Right ventricle myocardium superior (tissue), 1 donor: ENCODE data around the gene MAP2K5. TPM values are rescaled to one million over a fixed set of nuclear protein-coding genes. Genes with fewer than 3 reads are reported as not detected.

Experiments used
- ATAC-seq: fragments of 200-7000 bp; cut with Tn5 transposase; one replicate; pipeline ENCODE4 v1.9.1; 2020; ENCODE audit warnings: mild to moderate bottlenecking; ENCODE audit not compliant: poor library complexity
- DNase-seq: peaks from one replicate; pipeline ENCODE4 v3.0.0-alpha.2; 2020
- intact Hi-C: fragments of 100-400 bp; cut with DNase I; formaldehyde crosslinking; loops from one replicate; pipeline ENCODE4 v1.11.2; 2022
- long read RNA-seq: library from polyadenylated mRNA; unstranded; transcript quantifications from one replicate; pipeline ENCODE4 v2.0.0, GENCODE V29; 2021
- total RNA-seq: library from RNA; stranded (reverse); fragmentation: NEBNext Ultra II Directional; extraction: Animal tissue kit (Norgen Biotek cat#: 25700); gene quantifications from one replicate; pipeline ENCODE4 v1.2.1, GENCODE V29; 2021
- donor health status: DM: no; HTN: yes; CAD: no; lungs with severe emphysema.

MAP2K5 gene
- total RNA-seq: 18.8 TPM
- long read RNA-seq, transcript MAP2K5-201 (22 exons, 2,347 nt): major isoform, 23 of 31 reads
- long read RNA-seq, partial matches to known transcripts: 0 of 31 reads
- long read RNA-seq, other reads (novel, unspliced or antisense): 4 of 31 reads

DNA sequence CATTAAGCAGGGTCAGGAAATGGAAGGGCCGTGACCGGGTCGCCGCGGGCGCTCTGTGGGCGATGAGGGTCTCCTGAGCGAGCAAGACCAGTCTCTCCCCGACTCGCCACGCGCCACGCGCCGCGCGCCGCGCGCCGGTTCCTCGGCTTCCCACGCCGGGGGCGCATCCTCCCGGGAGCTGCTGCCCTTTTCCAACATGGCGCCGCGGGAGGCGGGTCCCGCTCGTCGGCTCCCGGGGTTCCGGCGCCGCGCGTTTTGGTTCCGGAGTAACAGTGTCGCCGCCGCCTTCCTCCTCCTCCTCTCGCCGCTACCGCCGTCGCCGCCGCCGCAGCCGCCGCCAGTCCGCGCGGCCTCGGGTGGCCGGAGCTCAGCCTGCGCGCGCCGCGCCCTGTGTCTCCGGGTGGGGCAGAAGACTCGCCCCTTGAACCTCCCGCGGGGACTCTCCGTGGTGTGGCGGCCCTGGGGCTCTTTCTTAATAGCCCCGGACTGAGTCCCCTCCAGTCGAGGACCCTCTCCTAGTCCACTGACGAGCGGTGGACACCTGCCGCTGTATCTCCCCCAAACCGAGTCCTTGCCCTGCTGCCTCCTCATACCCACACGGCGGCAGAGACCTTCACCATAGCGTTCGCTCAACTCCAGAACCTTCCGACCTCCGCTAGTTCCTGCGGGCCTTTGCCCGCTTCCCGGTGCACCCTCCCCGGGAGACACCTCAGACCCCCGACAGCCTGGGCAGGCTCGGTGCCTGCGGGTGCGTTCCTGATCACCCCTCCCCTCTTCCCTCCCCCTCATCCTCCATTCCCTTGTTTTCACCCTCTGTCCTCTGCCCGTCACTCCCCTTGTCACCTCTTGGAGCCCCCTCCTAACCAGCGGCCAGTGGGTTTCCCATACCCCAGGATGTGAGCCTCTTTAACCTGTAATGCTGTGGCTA is at the start of gene MAP2K5:
TSS of gene MAP2K5 (plus strand) at position 284 of the 928 bp plus-strand sequence. CDS start at position 917, 633 bp downstream.
- peak; percentile 98 for ATAC-seq
- peak; percentile 94 for DNase-seq
- intact Hi-C loops: no loop called here

DNA sequence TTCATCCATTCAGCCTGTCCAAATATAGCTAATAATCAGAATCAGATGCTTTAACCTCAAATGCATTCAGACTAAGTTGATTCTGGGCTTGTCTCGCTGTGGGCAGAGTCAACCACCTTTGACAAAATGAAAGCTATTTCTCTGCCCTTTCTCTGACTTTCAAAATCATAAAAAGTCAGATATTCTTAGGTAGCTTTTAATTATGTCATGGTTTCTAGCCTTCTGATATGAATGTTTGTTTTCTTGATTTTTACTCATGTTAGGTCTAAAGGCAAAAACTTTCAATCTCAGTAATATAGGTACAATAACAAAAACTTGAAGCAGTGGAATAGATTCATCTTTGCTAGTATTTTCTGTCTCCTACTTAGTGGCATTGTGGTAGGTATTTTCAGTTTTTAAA is 46.9 kb upstream of the MAP2K5 start:
- ATAC-seq (no peak), DNase-seq (no peak)
- intact Hi-C loops: no loop called here

DNA sequence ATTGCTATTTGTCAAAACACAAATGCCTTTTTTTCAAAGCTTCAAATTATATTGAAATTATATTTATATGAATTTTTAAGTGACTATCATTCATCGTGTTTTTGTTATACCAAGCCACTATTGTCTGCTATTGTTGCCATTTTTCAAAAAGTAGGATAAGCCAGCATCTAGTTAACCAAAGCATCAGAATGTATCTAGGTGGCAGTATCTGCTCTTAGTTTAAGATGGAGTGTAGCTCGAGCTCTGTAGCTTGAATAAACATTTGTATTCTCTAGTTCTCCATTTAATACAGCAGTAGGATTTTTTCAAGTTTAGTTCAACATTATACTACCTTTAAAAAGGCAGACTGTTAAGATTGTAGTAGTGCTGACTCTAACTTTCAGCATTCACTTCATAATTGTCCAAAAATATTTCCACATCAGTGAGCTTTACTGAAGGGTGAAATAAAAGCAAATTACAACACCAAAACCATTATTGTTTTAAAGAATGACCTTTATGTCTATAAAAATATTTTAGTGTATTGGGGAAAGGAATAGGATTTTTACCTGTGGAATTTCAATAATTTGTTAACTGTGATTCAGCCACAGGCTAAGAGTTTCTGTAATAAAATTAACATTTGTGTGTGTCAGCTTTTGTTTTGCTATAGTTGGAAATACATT is 41.2 kb upstream of the MAP2K5 start:
- intact Hi-C loops: loop anchor here (5.0 kb wide), 1 partner anchor 336 kb away; no protein-coding TSS in a partner anchor
- DNase-seq (no peak), ATAC-seq (peak; percentile 67)

DNA sequence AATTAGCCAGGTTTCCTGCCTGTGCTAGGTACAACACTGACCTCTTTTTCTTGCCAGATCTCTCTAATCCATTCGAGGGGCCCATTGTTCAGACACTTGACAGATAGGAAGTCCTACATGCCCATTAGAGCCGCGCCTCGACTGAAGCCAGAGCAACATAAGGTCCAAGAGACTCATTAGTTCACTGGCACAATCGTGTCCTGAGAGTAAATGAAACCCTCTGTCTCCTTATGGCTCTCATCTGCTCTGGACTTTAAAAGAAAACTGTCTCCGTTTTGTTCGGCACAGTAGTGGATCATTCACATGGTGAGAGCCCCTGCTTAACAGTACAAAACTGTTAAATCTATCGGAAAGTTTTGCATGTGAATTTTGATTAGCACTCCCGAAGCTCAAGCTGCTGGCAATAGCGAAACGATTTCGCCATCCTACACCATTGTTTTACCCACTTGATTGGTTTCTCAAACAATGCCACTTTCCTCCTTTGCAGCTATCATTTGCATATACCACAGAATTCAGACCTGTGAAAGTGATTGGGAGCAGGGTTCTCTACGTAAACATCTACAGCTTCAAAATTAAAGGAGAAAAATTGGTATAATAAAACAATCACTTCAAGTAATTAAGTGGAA is 40.6 kb upstream of the MAP2K5 start:
- intact Hi-C loops: loop anchor here (5.0 kb wide), 1 partner anchor 335 kb away; no protein-coding TSS in a partner anchor
- no peak for DNase-seq
- no peak for ATAC-seq

DNA sequence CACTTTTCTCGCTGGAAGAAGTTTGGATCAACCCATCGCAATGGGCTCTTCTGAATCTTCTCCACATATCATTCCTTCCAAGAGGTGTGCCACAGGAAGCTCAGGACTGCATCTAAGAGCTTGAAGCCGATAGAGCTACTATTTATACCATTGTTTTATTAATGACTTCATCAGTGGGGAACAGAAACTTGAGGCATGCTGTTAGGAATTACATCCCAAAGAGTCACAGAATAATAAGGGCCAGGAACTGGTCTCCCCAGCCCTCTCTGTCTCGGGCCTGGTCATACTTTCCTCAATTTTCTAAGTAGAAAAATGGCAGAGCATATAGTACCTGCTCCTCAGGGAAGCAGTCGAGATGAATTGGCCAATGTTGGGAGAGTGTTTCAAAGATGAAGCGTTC is 38.4 kb upstream of the MAP2K5 start:
- intact Hi-C loops: loop anchor here (5.0 kb wide), 1 partner anchor 333 kb away; no protein-coding TSS in a partner anchor
- ATAC-seq (no peak), DNase-seq (no peak)

DNA sequence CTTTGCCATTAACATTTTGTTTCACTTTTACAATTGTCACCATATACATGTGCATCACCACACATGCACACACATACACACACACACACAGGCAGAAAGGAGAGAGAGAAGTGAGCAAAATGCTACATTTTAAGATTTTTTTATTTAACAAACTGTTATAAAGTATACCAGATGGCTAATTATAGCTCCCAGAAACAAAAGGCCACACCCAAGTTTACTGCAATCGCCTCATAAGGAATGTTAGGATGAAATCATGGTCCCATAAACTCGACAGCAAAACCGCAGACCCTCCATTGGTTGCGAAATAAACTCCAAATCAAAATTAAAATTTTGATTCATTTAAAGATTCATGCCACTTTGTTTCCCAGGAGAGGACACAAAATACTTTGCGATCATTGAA is 37.7 kb upstream of the MAP2K5 start:
- no peak for ATAC-seq
- intact Hi-C loops: loop anchor here (5.0 kb wide), 1 partner anchor 333 kb away; no protein-coding TSS in a partner anchor

DNA sequence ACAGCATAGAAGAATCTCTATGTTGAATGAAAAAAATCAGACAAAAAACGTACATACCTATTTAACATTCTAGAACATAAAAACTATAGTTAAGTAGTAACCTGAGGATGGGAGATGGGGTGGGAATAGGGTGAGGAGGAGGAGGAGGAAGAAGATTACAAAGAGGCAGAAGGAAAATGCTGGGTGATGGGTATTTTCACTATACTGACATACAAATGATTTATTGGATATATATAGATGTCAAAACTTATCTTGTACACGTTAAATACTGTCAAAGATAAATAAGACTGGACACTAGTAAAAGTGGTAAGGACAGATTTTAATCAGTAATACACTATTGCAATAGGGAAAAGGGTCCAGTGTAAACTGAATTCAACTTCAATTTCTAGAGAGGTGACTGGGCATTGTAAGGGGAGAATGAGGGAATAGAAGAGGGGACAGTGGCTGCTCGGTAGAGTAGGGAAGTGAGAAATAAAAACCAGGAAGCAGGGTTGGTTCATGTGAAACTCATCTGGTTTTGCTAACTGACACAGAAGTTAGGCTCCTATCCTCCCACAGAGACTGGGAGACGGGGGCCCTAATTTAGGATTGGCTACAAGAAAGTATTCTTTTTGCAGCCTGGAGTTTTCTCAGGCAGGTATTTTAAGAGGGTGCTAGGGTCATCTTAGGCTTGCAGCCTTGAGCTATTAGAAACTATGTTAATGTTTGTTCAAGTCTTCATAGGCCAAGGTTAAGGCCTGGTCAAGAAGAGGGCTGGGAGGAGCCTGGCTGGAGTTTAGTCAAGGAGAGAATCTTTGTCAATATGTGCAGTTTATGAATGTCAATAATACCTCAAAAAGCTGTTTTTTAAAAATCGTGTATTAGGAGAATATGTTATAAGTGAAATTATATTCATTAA is 36.6 kb upstream of the MAP2K5 start:
- intact Hi-C loops: no loop called here
- DNase-seq: no peak
- no peak for ATAC-seq

More for the DNA sequence above, 37.7 kb upstream of the MAP2K5 start:
- DNase-seq: no peak

DNA sequence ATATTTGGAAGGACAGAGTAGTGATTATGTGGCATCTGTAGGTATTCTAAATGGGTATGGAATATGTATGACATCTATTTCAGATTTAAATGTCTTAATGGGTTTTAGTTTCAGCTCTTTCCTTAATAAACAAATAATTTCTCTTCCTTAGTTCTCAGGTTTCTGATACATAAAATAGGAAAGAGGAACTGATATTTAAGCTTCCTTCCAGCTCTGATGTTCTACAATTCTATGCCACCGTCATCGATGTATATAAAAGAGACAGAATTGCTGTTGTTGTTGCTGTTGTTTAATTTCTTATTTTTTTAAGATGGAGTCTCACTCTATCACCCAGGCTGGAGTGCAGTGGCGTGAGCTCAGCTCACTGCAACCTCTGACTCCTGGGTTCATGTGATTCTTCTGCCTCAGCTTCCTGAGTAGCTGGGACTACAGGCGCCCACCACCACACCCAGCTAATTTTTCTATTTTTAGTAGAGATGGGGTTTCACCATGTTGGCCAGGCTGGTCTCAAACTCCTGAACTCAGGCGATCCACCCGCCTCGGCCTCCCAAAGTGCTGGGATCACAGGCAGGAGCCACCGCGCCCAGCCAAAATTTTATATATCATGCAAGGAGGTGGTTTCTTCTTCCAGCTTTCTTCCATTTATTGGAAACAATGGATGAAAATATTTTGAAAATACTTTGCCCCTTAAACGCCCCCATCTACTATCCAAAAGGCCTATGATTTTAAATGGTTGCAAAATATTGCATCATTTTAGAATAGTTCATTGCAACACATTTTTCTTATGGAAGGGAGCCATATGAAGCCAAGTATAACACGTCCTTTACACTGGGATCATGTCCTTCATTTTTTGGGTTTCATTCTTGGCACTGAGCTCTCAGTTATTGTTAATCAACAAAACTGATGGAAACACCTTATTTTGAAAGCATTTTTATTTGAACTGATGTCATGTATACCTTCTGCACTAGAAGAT is 35.4 kb upstream of the MAP2K5 start:
- intact Hi-C loops: no loop called here
- ATAC-seq: peak; percentile 55
- no peak for DNase-seq

DNA sequence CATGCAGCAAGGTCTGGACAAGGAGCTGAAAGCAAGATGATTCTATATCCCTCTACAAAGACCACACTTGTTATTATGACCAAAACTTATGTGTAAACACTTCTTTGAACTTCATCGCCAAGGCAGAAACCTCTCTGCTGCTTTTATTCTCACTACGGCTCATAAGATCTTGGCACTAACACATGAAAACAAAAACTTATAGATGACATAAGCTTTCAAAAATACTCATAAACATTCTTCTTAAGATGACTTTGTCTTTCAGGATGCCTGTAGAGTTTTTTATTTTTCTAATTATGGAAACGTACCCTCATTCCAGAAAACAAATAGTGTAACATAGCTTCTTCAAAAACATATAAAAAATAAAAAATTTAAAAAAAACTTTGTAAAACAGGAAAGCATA is 34.1 kb upstream of the MAP2K5 start:
- intact Hi-C loops: no loop called here
- no peak for DNase-seq
- ATAC-seq: no peak

DNA sequence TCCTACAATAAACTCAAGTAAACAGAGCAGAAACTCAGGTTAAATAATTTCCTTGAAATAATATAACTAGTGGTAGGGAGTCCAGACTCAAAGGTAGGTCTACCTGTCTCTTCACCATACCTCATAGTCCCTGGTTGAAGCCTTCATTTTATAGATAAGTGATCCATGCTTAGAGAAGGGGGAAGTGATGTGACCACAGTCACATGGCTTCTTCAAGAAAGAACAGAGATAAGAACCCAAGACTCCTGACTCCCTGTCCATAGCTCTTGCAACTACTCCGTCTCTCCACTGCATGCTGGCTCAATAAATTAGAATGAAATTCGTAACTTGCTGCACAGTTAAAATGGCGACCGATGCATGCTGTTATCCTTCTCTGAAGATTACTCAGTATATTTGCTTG is 32.6 kb upstream of the MAP2K5 start:
- no peak for DNase-seq
- ATAC-seq: no peak
- intact Hi-C loops: no loop called here

DNA sequence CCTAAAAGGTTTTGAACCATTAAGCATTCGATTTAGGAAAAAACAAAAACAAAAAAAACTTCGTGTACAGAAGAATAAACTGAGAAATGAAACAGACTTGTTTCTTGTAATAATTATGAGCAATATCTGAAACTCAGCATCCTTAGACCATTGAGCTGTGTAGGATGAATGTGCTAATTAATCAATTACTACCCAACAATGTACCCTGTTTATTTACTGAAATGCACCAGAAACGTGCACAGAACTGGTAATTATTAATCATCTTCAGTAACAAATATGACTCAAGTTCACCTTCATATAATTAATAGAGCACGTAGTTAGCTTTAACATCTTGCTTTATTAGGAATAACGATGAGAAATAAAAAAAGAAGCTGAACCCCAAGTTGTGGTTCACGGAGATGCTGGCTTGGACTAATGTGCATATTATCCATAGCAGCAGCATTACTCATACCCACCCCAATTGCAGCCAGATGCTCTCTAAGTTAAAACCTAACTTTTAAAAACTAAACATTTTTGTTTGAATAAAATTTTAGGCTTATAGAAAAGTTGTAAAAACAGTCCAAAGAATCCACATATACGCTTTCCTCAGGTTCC is 31.8 kb upstream of the MAP2K5 start:
- no peak for DNase-seq
- ATAC-seq: no peak
- intact Hi-C loops: no loop called here

DNA sequence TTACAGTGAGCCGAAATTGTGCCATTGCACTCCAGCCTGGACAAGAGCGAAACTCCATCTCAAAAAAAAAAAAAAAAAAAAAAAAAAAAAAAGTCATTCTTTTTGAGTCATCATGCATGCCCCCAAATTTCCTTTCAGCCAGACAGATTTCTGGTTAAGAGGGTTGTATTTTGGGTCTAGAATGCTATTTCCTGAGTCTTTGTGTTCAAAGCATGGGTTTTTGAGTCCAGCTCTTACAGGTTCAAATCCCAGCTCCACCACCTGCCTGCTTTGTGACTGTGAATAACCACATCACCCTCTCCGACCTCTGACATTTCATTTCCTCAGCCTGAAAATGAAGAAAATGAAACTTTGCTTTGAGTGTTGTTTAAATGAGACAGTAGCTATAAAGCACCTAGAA is 30.9 kb upstream of the MAP2K5 start:
- ATAC-seq (no peak), DNase-seq (no peak)
- intact Hi-C loops: no loop called here

DNA sequence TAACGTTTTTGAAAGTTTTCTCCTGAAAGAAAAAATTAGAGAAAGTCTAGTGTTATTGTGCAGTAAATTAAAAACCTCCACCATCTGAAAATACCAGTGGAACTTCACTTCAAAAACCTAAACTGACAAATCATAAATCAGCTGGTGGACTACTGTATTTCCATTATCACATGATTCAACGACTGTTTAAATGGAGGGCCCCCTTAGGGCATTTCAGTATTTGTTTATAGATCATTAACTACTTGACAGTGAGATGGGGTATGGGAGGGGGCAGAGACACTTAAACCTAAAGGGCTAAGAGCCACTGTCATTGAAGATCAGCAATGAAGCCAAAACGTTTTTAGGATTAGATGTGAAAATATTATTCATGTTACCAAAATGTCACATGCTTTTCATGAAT is 30.4 kb upstream of the MAP2K5 start:
- ATAC-seq: no peak
- intact Hi-C loops: no loop called here
- no peak for DNase-seq

DNA sequence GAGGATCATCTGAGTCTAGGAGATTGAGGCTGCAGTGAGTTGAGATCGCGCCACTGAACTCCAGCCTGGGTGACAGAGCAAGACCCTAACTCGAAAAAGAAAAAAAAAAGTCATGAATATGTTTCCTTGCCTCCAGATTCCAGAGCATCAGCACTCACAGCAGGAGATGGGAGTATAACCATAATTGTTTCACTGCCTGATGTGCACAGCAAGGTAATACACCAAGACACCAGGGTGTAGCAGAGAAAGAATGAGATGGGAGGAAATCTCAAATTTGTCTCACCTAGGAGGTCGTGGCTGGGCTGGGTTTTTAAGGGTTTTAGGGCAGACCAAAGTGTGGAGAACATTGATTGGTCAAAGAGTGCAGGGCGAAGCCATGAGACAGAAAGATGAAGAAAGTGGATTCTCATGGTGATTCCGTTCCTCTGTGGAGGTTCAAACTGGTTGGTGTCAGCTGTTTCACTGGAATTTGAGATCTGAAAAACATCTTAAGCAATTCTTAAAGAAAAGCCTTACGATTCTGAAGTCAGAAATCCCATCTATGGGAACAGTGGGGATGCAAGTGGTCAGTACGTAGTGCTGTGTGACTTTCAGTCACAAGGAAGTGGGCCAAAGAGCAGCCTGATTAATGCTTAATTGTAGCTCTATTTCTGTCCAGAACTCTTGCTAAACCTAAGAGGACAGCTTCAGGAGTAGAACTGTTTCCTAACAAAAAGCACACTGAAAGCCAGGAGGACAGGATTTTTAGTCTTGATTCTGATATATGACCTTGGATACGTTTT is 29.4 kb upstream of the MAP2K5 start:
- ATAC-seq: no peak
- DNase-seq: no peak
- intact Hi-C loops: no loop called here

DNA sequence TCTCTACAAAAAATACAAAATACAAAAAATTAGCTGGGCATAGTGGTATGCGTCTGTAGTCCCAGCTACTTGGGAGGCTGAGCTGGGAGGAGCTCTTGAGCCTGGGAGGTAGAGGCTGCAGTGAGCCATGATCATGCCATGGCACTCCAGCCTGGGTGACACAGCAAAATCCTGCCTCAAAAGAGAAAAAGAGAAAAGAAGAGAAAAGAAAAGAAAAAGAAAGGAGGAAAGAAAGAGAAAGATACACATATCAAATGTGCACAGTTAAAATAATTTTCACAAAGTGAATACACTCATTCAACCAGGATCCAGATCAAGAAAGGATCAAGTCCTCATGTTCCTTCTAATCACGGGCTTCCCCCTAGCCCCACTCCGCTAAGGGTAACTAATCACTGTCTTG is 27.4 kb upstream of the MAP2K5 start:
- DNase-seq: no peak
- ATAC-seq: no peak
- intact Hi-C loops: no loop called here

DNA sequence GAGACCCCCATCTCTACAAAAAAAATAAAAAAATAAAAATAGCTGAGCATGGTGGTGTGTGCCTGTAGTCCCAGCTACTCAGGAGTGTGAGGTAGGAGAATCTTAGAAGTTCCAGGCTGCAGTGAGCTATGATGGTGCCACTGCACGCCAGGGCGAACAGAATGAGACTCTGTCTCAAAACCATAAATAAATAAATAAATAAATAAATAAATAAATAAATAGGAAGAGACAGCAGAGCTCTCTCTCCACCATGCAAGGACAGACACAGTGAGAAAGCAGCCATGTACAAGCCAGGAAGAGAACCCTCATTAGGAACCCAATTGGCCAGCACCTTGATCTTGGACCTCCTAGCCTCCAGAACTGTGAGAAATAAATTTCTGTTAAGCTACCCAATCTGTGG is 26.9 kb upstream of the MAP2K5 start:
- ATAC-seq (no peak), DNase-seq (no peak)
- intact Hi-C loops: no loop called here
